ENCODE data around the gene MOG. TPM values are rescaled to one million over a fixed set of nuclear protein-coding genes. Genes with fewer than 3 reads are reported as not detected.

Gene MOG
- 0.37 TPM for polyA plus RNA-seq (2013, experiment 1 of 2)
- 0.32 TPM for polyA plus RNA-seq (2013, experiment 2 of 2)

DNA sequence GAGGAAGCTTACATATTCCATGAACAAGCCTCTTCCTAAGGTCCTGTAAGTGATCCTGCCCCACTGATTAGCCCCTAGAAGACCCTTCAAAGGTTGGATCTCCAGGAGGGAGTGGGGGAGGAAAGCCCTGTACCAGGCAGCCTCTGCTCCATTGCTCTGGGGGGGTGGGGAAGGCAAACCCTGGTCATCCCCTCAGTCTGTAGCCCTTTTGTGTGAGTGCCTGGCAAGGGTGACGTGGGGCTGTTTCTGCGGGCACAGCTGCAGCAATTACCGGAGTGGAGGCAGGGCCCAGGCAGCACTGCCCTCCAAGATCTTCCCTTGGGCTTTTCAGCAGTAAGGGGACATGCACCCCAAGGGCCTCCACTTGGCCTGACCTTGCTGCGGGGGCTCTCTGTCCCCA is at the start of gene MOG:
TSS of gene MOG (plus strand) at position 295 of the 400 bp plus-strand sequence. CDS start 118 bp downstream, outside the sequence.
- no peak within 1 kb of the TSS for H3K4ac ChIP-seq (ENCODE audit: low read depth, low read length)
- H3K23ac ChIP-seq (ENCODE audit: low read length), result peak within 1 kb of the TSS; percentile 18
- H3K79me2 ChIP-seq (ENCODE audit: control insufficient read depth, insufficient read depth, low read length), result no peaks in the 10 kb centered on the region
- WGBS (ENCODE audit: extremely low coverage, insufficient coverage, low lambda C conversion rate), result no CpG with 5 or more reads among the region's 4 CpGs
- H2BK120ac ChIP-seq (ENCODE audit: low read depth, low read length), result no peak within 1 kb of the TSS
- no peak within 1 kb of the TSS for H2BK15ac ChIP-seq (replicated peaks; ENCODE audit: low read depth)
- no peak within 1 kb of the TSS for H2BK5ac ChIP-seq (ENCODE audit: low read length)
- no peak within 1 kb of the TSS for H4K8ac ChIP-seq (ENCODE audit: low read depth, low read length)
- H4K5ac ChIP-seq (ENCODE audit: low read length), result no peak within 1 kb of the TSS
- no peaks in the 10 kb centered on the region for H3K79me1 ChIP-seq (ENCODE audit: low read length)
- H3K9ac ChIP-seq (ENCODE audit: low read length), result no peak within 1 kb of the TSS
- H3K56ac ChIP-seq (ENCODE audit: low read length), result no peak within 1 kb of the TSS
- DNase-seq, result no peak
- no peaks in the 10 kb centered on the region for H3K27me3 ChIP-seq (ENCODE audit: insufficient read depth, low read length, poor library complexity)
- H3K4me3 ChIP-seq (ENCODE audit: low read length), result no peak within 1 kb of the TSS
- no peak within 1 kb of the TSS for H3K4me2 ChIP-seq (ENCODE audit: low read length)
- H3K36me3 ChIP-seq (ENCODE audit: control insufficient read depth, insufficient read depth, low read length), result no peaks in the 10 kb centered on the region
- H3K18ac ChIP-seq (ENCODE audit: low read length), result no peak within 1 kb of the TSS
- peaks cover 2% of the 10 kb centered on the region for H3K4me1 ChIP-seq (ENCODE audit: control insufficient read depth, low read depth, low read length)
- H2AK5ac ChIP-seq (ENCODE audit: low read length), result no peak within 1 kb of the TSS
- no peak within 1 kb of the TSS for H3K27ac ChIP-seq (ENCODE audit: low read depth, low read length)

DNA sequence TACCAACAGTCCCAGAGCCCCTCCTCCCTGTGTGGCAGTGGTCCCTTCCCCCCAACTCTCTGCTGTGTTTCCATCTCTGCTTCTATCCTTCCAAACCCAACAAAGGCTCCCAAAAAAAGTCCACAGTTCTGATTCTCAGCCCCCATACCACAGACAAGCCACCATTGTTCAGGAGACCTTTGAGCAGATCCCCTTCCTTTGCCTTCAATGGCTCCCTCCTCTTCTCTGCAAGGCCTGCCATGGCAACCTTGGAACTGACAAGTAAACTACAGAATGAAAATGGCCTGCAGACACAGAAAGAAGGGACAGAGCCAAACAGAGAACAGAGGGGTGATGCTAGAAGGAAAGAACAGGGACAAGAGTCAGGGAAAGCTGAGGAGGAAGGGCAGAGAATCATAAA is 48.8 kb upstream of the MOG start:
- H3K36me3 ChIP-seq (ENCODE audit: control insufficient read depth, insufficient read depth, low read length), result peaks cover 45% of the 10 kb centered on the region
- no peak overlapping the region for H4K8ac ChIP-seq (ENCODE audit: low read depth, low read length)

DNA sequence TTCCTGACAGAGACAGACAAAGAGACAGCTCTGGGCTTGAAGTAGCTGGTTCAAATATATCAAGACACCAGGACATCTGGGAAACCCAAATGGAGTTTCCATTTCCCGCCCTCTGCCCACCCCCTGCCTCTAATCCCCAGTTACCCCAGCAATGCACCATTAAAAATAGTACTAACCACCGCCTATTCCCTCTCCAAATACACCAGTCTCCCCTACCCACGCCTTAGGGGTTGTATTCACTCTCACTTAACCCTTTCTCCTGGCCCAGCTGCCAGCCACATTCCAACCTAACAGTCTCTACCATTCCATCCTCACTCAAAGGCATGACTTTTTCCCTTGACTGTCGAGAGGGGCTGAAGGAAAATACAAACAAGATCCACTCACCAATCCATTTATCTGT is 46.4 kb upstream of the MOG start:
- H3K79me1 ChIP-seq (ENCODE audit: low read length), result peaks cover 4% of the 10 kb centered on the region
- peaks cover 2% of the 10 kb centered on the region for H3K79me2 ChIP-seq (ENCODE audit: control insufficient read depth, insufficient read depth, low read length)
- H3K36me3 ChIP-seq (ENCODE audit: control insufficient read depth, insufficient read depth, low read length), result peaks cover 44% of the 10 kb centered on the region
- no peak overlapping the region for H4K5ac ChIP-seq (ENCODE audit: low read length)
- H2BK15ac ChIP-seq (replicated peaks; ENCODE audit: low read depth), result no peak overlapping the region
- WGBS (ENCODE audit: extremely low coverage, insufficient coverage, low lambda C conversion rate), result no CpG with 5 or more reads among the region's 4 CpGs
- H2AK5ac ChIP-seq (ENCODE audit: low read length), result no peak overlapping the region
- no peak overlapping the region for H3K23ac ChIP-seq (ENCODE audit: low read length)
- H3K4me1 ChIP-seq (ENCODE audit: control insufficient read depth, low read depth, low read length), result peaks cover 2% of the 10 kb centered on the region
- no peak overlapping the region for H2BK120ac ChIP-seq (ENCODE audit: low read depth, low read length)
- no peak overlapping the region for H3K4ac ChIP-seq (ENCODE audit: low read depth, low read length)
- H3K4me2 ChIP-seq (ENCODE audit: low read length), result no peak overlapping the region
- H3K56ac ChIP-seq (ENCODE audit: low read length), result no peak overlapping the region
- H3K27ac ChIP-seq (ENCODE audit: low read depth, low read length), result no peak overlapping the region
- H3K27me3 ChIP-seq (ENCODE audit: insufficient read depth, low read length, poor library complexity), result no peaks in the 10 kb centered on the region
- H3K4me3 ChIP-seq (ENCODE audit: low read length), result no peak overlapping the region
- no peak for DNase-seq
- H2BK5ac ChIP-seq (ENCODE audit: low read length), result no peak overlapping the region
- no peak overlapping the region for H3K9ac ChIP-seq (ENCODE audit: low read length)
- no peak overlapping the region for H4K8ac ChIP-seq (ENCODE audit: low read depth, low read length)
- no peak overlapping the region for H3K18ac ChIP-seq (ENCODE audit: low read length)

More for the DNA sequence above, 48.8 kb upstream of the MOG start:
- DNase-seq, result no peak
- no peak overlapping the region for H3K4ac ChIP-seq (ENCODE audit: low read depth, low read length)
- peaks cover 2% of the 10 kb centered on the region for H3K79me1 ChIP-seq (ENCODE audit: low read length)
- no peak overlapping the region for H3K56ac ChIP-seq (ENCODE audit: low read length)
- no peak overlapping the region for H2BK120ac ChIP-seq (ENCODE audit: low read depth, low read length)
- no peak overlapping the region for H2AK5ac ChIP-seq (ENCODE audit: low read length)
- no peak overlapping the region for H3K9ac ChIP-seq (ENCODE audit: low read length)
- H3K27ac ChIP-seq (ENCODE audit: low read depth, low read length), result no peak overlapping the region
- H2BK15ac ChIP-seq (replicated peaks; ENCODE audit: low read depth), result no peak overlapping the region
- H2BK5ac ChIP-seq (ENCODE audit: low read length), result no peak overlapping the region
- H4K5ac ChIP-seq (ENCODE audit: low read length), result no peak overlapping the region
- H3K79me2 ChIP-seq (ENCODE audit: control insufficient read depth, insufficient read depth, low read length), result no peaks in the 10 kb centered on the region
- H3K4me2 ChIP-seq (ENCODE audit: low read length), result no peak overlapping the region
- H3K4me1 ChIP-seq (ENCODE audit: control insufficient read depth, low read depth, low read length), result peaks cover 2% of the 10 kb centered on the region
- no peak overlapping the region for H3K23ac ChIP-seq (ENCODE audit: low read length)
- no peak overlapping the region for H3K18ac ChIP-seq (ENCODE audit: low read length)
- no peaks in the 10 kb centered on the region for H3K27me3 ChIP-seq (ENCODE audit: insufficient read depth, low read length, poor library complexity)
- no peak overlapping the region for H3K4me3 ChIP-seq (ENCODE audit: low read length)

DNA sequence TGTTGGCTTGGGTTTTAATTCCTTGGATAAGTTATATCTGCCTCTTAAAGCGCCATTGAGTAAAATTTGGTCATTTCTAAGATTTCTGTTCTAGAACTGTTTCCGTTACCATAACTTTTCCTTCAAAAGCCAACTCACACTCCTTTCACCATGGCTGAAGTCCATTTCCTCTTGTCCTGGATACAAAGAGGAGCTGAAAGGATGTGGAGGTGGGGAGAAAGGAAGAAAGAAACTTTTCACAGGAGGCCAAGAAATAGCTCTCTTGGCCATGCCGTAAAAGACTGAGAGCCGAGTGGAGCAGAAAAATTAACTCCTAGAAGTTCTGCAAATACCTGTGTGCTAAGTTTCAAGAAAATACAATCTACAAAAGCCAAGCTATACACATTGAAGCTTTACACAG is 45.5 kb upstream of the MOG start:
- Histone ChIP-seq H3K9ac (ENCODE audit: low read length) (no peak overlapping the region), H3K4me1 (ENCODE audit: control insufficient read depth, low read depth, low read length) (peaks cover 2% of the 10 kb centered on the region), H3K27me3 (ENCODE audit: insufficient read depth, low read length, poor library complexity) (no peaks in the 10 kb centered on the region), H3K56ac (ENCODE audit: low read length) (no peak overlapping the region), H4K8ac (ENCODE audit: low read depth, low read length) (no peak overlapping the region), H3K4me3 (ENCODE audit: low read length) (no peak overlapping the region), H4K5ac (ENCODE audit: low read length) (no peak overlapping the region), H3K79me1 (ENCODE audit: low read length) (peaks cover 4% of the 10 kb centered on the region), H3K27ac (ENCODE audit: low read depth, low read length) (no peak overlapping the region), H3K18ac (ENCODE audit: low read length) (no peak overlapping the region), H2BK15ac (replicated peaks; ENCODE audit: low read depth) (no peak overlapping the region), H3K4me2 (ENCODE audit: low read length) (no peak overlapping the region), H3K4ac (ENCODE audit: low read depth, low read length) (no peak overlapping the region), H3K36me3 (ENCODE audit: control insufficient read depth, insufficient read depth, low read length) (peaks cover 36% of the 10 kb centered on the region), H3K23ac (ENCODE audit: low read length) (no peak overlapping the region), H3K79me2 (ENCODE audit: control insufficient read depth, insufficient read depth, low read length) (peaks cover 2% of the 10 kb centered on the region), H2BK5ac (ENCODE audit: low read length) (no peak overlapping the region), H2BK120ac (ENCODE audit: low read depth, low read length) (no peak overlapping the region), H2AK5ac (ENCODE audit: low read length) (no peak overlapping the region)
- DNase-seq, result no peak
- no CpG with 5 or more reads among the region's 4 CpGs for WGBS (ENCODE audit: extremely low coverage, insufficient coverage, low lambda C conversion rate)

DNA sequence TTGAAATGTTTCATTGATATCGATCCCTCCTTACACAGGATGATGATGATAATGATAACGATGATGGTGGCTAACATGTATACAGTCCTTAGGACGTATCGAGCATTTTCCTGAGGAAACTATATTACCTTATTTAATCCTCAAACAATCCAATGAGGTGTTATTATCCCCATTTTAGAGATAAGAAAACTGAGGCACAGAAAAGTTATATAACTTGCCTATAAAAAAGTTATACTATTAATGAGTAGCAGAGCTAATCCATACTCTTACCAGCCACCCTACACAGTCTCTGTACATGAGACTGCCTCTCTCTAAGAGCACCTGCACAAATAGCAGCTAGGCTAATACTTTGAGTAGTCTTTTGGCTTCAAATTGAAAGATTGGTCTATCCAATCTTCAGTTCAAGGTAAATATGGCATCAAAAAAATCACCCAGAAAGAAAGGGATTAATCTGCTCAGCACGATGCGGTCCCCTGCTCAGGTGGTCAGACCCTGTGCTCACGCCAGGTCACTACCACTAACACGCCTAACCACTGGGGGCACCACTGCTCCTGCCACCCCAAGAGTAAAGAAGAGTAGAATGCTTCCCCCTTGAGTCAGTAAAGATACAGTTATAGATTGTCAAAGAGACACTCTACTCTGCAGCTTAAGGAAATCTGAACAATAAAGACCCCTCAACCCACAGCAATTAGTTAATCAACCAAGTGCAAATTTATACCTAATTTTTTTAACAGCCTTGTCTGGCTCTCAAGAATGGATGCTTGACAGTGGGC is 38.9 kb upstream of the MOG start:
- no peak overlapping the region for H3K27ac ChIP-seq (ENCODE audit: low read depth, low read length)
- H3K4me2 ChIP-seq (ENCODE audit: low read length), result no peak overlapping the region
- peak; percentile 68 for DNase-seq
- H2BK120ac ChIP-seq (ENCODE audit: low read depth, low read length), result no peak overlapping the region
- peaks cover 14% of the 10 kb centered on the region for H3K79me1 ChIP-seq (ENCODE audit: low read length)
- no peak overlapping the region for H3K18ac ChIP-seq (ENCODE audit: low read length)
- H3K4me3 ChIP-seq (ENCODE audit: low read length), result no peak overlapping the region
- no peak overlapping the region for H3K23ac ChIP-seq (ENCODE audit: low read length)
- no peak overlapping the region for H4K8ac ChIP-seq (ENCODE audit: low read depth, low read length)
- WGBS (ENCODE audit: extremely low coverage, insufficient coverage, low lambda C conversion rate), result no CpG with 5 or more reads among the region's 8 CpGs
- H2BK15ac ChIP-seq (replicated peaks; ENCODE audit: low read depth), result no peak overlapping the region
- no peak overlapping the region for H3K4ac ChIP-seq (ENCODE audit: low read depth, low read length)
- peaks cover 17% of the 10 kb centered on the region for H3K79me2 ChIP-seq (ENCODE audit: control insufficient read depth, insufficient read depth, low read length)
- peaks cover 13% of the 10 kb centered on the region for H3K4me1 ChIP-seq (ENCODE audit: control insufficient read depth, low read depth, low read length)
- H3K36me3 ChIP-seq (ENCODE audit: control insufficient read depth, insufficient read depth, low read length), result peaks cover 20% of the 10 kb centered on the region
- no peak overlapping the region for H2BK5ac ChIP-seq (ENCODE audit: low read length)
- no peak overlapping the region for H2AK5ac ChIP-seq (ENCODE audit: low read length)
- H4K5ac ChIP-seq (ENCODE audit: low read length), result no peak overlapping the region
- no peak overlapping the region for H3K56ac ChIP-seq (ENCODE audit: low read length)
- H3K9ac ChIP-seq (ENCODE audit: low read length), result no peak overlapping the region
- H3K27me3 ChIP-seq (ENCODE audit: insufficient read depth, low read length, poor library complexity), result no peaks in the 10 kb centered on the region
